Activated CD4-positive, alpha-beta T cell treated with anti-CD3 and anti-CD28 coated beads, Interleukin-2, amount 10 ng/mL, durations not matched to agents 24 days and 14 days (primary cell): ENCODE results near the gene NEO1. TPM values are rescaled to one million over a fixed set of nuclear protein-coding genes. Genes with fewer than 3 reads are reported as not detected.
A peak's percentile ranks its signal among the peaks of the same experiment; 100 is the strongest.

Experiments used
- DNase-seq: peaks from one replicate; pipeline ENCODE4 v3.0.0; 2022
- H3K27ac Mint-ChIP-seq: one replicate; pipeline ENCODE4 v1.8.0; 2022; ENCODE audit warnings: mild to moderate bottlenecking, mixed read lengths
- H3K27me3 Mint-ChIP-seq: one replicate; pipeline ENCODE4 v1.8.0; 2022; ENCODE audit warnings: mixed read lengths
- H3K36me3 Mint-ChIP-seq: one replicate; pipeline ENCODE4 v1.8.0; 2022; ENCODE audit warnings: low read depth, mild to moderate bottlenecking, mixed read lengths
- H3K4me1 Mint-ChIP-seq: one replicate; pipeline ENCODE4 v1.8.0; 2021; ENCODE audit warnings: mixed read lengths
- H3K4me3 Mint-ChIP-seq: one replicate; pipeline ENCODE4 v1.8.0; 2022; ENCODE audit warnings: mild to moderate bottlenecking, moderate library complexity, mixed read lengths
- H3K9me3 Mint-ChIP-seq: one replicate; pipeline ENCODE4 v1.8.0; 2021; ENCODE audit warnings: mixed read lengths
- intact Hi-C: fragments of 100-400 bp; cut with micrococcal nuclease; formaldehyde crosslinking; loops from one replicate; pipeline ENCODE4 v1.15.1; 2023
- total RNA-seq: library from RNA; stranded (reverse); gene quantifications from 2 replicates; pipeline ENCODE4 v1.2.3, GENCODE V29; 2022

NEO1 gene
- total RNA-seq, 1 donor from 2014 or later = 5.8 TPM

DNA sequence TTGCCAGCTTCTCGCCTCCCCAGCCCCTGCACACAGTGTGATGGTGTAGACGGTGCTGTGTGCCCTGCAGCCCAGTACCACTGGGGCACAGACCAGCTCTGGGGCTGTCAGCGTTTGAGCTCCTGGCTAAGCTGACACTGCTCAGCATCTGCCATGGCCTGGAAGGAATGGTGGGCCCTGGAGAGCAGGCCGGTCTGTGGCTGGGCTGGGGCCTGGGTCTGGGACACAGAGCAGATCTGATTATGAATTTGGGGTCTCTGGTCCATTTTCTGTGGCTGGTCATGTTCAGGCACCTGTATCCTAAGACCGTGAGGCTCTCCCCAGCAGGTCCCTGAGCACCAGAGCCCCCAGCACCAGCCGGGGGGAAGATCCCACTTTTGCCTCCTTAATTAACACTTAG is 281.8 kb downstream of the NEO1 start:
- Mint-ChIP-seq H3K27ac (no peak overlapping the region), H3K36me3 (no peaks in the 10 kb centered on the region), H3K4me1 (no peaks in the 10 kb centered on the region), H3K4me3 (no peak overlapping the region), H3K27me3 (no peaks in the 10 kb centered on the region), H3K9me3 (no peaks in the 10 kb centered on the region)
- DNase-seq = no peak
- intact Hi-C loops = no loop called here

DNA sequence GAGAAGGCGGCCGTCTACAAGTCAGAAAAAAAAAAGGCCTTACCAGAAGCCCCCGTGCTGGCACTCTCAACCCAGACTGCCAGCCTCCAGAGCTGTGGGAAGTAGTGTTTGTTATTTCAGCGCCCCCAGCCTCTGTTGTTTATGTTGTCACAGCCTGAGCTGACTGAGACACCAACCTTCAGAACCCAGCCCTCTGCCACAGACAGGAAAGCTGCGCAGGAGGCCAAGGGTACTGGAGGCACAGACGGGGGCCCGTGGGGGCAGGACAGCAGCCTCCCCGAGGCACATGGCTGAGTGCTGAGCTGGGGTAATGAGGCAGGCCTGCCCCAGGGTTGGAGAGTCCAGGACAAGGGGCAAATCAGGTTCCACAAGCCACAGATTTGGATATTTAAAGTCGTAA is 282.8 kb downstream of the NEO1 start:
- Mint-ChIP-seq H3K4me3 (no peak overlapping the region), H3K27ac (no peak overlapping the region), H3K9me3 (no peaks in the 10 kb centered on the region), H3K36me3 (no peaks in the 10 kb centered on the region), H3K27me3 (no peaks in the 10 kb centered on the region), H3K4me1 (no peaks in the 10 kb centered on the region)
- intact Hi-C loops = no loop called here
- DNase-seq = no peak

DNA sequence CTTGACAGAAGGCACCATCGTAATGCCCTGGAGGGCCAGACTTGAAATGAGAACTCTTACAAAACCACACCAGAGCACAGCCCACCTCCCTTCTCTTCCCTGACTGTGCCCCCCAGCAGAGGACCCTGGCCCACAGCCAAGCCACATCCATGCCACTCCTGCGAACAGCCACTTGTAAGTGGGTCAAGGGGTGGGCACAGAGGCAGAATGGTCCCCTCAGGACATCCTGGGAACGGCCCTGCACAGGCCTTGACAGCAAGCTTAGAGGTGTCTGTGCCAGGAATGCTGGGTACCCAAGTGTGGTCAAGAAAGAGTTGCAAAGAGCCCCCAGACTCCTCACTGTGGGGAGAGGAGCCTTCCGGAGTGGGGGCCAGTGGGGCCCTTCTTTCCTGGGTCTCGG is 283.2 kb downstream of the NEO1 start:
- Mint-ChIP-seq H3K4me1 (no peaks in the 10 kb centered on the region), H3K27ac (no peak overlapping the region), H3K9me3 (no peaks in the 10 kb centered on the region), H3K27me3 (no peaks in the 10 kb centered on the region), H3K4me3 (no peak overlapping the region), H3K36me3 (no peaks in the 10 kb centered on the region)
- intact Hi-C loops = no loop called here
- DNase-seq = no peak

- no peaks in the 10 kb centered on the region for H3K27me3 Mint-ChIP-seq
These were observed 284.5 kb downstream of the NEO1 start for GRCh38 chr15:73336756-73337155.

DNA sequence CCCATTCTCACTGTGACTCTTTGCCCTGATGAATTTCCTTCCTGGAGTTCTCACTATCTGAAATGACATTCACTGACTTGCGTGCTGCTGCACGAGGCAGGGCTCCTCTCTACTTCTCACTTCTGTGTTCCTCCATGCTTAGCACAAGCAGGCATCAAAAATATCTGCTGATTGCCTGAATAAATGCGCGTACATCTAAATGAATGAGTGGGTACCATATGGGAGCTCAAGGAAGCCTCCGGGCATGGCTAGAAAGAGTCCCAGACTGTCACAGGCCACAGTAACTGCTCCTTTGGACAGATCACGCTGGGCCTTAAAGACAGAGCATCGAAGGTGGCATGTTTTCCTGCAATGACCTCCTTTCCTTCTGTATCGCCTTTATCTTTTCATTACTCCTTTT is 284.9 kb downstream of the NEO1 start:
- Mint-ChIP-seq H3K27me3 (no peaks in the 10 kb centered on the region), H3K27ac (no peak overlapping the region), H3K9me3 (no peaks in the 10 kb centered on the region), H3K36me3 (no peaks in the 10 kb centered on the region), H3K4me1 (no peaks in the 10 kb centered on the region), H3K4me3 (no peak overlapping the region)
- no peak for DNase-seq
- intact Hi-C loops = no loop called here

More at GRCh38 chr15:73336756-73337155, 284.5 kb downstream of the NEO1 start:
- no peak overlapping the region for H3K4me3 Mint-ChIP-seq
- no peak overlapping the region for H3K27ac Mint-ChIP-seq
- H3K9me3 Mint-ChIP-seq = no peaks in the 10 kb centered on the region
- intact Hi-C loops = no loop called here
- no peak for DNase-seq
- H3K4me1 Mint-ChIP-seq = no peaks in the 10 kb centered on the region
- H3K36me3 Mint-ChIP-seq = no peaks in the 10 kb centered on the region

- Mint-ChIP-seq H3K4me3 (no peak overlapping the region), H3K36me3 (no peaks in the 10 kb centered on the region), H3K27me3 (no peaks in the 10 kb centered on the region), H3K4me1 (no peaks in the 10 kb centered on the region), H3K27ac (no peak overlapping the region), H3K9me3 (peaks cover 3% of the 10 kb centered on the region)
- intact Hi-C loops = no loop called here
- DNase-seq = no peak
These were observed 285.8 kb downstream of the NEO1 start for GRCh38 chr15:73338058-73338457.

DNA sequence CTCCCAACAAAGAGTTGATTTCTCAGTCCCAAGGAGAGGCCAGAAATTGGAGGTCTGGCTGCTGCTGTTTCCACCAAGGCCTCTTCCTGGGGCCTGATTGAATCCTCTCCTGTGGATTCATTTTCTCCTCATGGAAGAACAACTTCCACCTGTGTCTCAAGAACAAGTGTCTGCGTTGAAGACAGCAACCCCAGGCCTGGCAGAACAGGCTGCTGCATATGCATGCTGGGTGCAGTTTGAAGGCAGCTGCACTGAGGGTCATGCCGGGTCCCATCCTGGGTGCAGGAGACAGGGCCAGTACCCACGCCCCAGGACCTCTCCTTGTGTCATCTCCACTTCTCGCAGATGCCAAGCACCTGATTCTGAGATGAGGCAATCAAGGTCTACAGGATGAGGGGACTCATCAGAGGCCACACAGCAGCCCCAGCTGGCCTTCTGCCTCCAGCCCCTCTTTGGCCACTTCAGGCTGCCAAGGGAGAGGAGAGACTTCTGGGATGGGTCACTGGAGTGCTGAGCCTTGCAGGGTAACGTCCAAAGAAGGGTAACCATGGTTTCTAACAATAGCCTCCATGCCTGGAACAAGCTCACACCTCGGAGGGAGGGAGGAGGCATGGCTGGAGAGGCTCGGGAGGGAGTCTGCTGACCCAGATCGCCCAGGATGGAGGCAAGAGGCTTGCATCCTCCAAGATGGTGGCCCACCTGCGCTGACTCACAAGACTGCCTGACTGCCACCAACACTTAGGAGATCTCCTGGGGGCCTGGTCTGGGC is 286.5 kb downstream of the NEO1 start:
- H3K4me3 Mint-ChIP-seq = no peak overlapping the region
- no peak for DNase-seq
- intact Hi-C loops = no loop called here
- H3K27me3 Mint-ChIP-seq = no peaks in the 10 kb centered on the region
- no peak overlapping the region for H3K27ac Mint-ChIP-seq
- peaks cover 3% of the 10 kb centered on the region for H3K9me3 Mint-ChIP-seq
- no peaks in the 10 kb centered on the region for H3K36me3 Mint-ChIP-seq
- no peaks in the 10 kb centered on the region for H3K4me1 Mint-ChIP-seq

GRCh38 chr15:73340502-73341192 is 288.4 kb downstream of the NEO1 start:
- intact Hi-C loops = no loop called here
- Mint-ChIP-seq H3K4me3 (no peak overlapping the region), H3K27me3 (no peaks in the 10 kb centered on the region), H3K9me3 (peaks cover 3% of the 10 kb centered on the region), H3K36me3 (no peaks in the 10 kb centered on the region), H3K27ac (no peak overlapping the region), H3K4me1 (no peaks in the 10 kb centered on the region)
- DNase-seq = no peak

DNA sequence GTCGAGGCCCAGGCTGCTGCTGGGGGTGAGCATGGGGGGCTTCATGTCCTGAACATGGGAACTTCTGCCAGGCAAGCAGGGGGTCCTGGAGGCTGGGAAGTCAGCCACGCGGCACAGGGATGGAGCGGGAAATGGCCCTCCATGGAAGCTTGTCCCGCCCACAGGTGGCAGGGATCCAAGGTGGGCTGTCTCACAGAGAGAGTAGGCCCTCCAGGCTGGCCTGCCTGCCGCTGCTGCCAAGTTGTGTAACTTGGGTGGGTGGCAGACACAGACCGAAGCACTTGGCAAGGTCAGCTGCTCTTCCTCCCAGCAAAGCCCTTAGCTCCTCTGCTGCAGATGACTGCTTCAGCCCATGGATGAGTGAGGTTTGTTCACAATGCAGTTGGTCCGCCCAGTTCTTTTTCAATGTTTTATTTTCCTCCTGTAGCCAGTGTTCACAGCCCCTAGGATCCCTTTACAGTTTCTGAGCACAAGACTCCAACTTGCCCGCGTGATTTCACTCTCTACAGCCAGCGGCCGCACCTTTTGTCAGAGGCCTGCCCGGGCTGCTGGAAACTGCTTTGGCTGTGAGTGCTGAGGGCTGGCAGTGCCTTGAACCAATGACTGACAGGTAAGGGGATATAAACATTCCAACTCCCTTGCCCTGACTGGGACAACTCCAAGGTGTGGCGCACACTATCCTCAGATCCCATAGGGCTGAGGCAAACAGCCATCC is 289.8 kb downstream of the NEO1 start:
- Mint-ChIP-seq H3K9me3 (peaks cover 3% of the 10 kb centered on the region), H3K27me3 (no peaks in the 10 kb centered on the region), H3K27ac (no peak overlapping the region), H3K4me1 (no peaks in the 10 kb centered on the region), H3K36me3 (no peaks in the 10 kb centered on the region), H3K4me3 (no peak overlapping the region)
- no peak for DNase-seq
- intact Hi-C loops = no loop called here

DNA sequence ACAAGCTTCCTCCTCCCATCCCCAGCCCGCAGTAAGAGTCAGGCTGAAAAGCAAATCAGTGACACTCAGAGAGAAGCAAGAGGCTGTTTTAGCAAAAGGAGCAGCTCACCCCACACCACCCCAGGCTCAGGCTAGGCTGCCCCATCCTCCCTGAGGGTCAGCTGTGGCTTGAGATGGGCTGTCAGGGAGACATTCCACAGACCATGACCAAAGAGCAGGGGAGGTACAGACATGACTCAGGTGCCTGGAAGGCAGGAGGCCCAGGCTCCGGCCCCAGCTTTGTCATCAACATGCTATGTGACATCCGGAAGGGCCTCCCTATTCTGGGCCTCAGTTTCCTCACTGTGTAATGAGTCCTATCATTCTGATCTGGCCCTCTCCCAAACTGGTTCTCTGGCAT is 291.8 kb downstream of the NEO1 start:
- Mint-ChIP-seq H3K9me3 (peaks cover 3% of the 10 kb centered on the region), H3K4me3 (no peak overlapping the region), H3K27ac (no peak overlapping the region), H3K4me1 (no peaks in the 10 kb centered on the region), H3K36me3 (no peaks in the 10 kb centered on the region), H3K27me3 (no peaks in the 10 kb centered on the region)
- no peak for DNase-seq
- intact Hi-C loops = no loop called here

DNA sequence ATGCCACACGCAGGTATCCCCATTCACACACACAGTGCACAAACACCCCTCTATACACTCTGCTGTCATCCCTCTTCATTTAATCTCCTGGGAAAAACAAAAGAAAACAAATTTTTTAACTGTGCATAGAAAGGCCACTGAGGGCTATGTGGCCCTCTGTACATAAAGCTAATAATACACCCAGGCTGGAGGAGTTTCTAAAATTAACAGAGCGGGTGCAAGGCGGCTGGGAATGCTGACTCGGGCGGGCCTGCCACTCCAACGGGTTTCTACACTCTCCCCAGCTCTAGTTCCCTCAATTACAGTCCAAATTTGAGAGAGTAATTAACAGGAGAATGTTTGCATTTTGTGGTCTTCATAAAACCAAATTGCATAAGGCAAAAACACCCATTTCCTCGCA is 293.4 kb downstream of the NEO1 start:
- no peak overlapping the region for H3K4me3 Mint-ChIP-seq
- no peaks in the 10 kb centered on the region for H3K4me1 Mint-ChIP-seq
- DNase-seq = no peak
- H3K36me3 Mint-ChIP-seq = no peaks in the 10 kb centered on the region
- H3K9me3 Mint-ChIP-seq = peaks cover 3% of the 10 kb centered on the region
- no peak overlapping the region for H3K27ac Mint-ChIP-seq
- intact Hi-C loops = no loop called here
- H3K27me3 Mint-ChIP-seq = no peaks in the 10 kb centered on the region

DNA sequence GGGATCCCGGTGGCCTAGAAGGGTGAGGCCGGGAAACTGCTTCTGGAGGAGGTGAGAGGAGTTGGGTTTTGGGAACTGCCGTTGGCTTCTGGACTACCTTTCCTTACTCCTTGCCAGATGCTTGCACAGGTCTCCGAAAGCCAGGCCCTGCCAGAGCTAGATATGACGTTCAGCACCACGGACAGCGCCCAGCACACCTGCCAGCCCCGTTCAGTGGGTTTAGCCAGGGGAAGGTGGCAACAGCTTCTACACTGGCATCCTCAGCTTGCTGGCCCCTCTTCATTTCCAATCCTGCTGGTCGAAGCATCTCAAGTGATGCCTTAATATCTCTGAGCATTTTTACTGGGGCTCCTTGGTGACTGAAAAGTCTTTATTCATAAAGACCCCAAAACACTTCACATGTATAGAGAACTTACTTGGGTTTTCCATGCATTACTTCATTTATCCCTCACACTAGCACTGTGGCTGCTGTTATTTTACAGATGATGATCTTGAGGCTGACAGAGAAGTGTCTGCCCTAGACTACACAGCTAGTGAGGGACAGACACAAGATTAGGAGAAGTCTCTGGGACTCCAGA is 294.6 kb downstream of the NEO1 start:
- Mint-ChIP-seq H3K36me3 (no peaks in the 10 kb centered on the region), H3K4me3 (no peak overlapping the region), H3K9me3 (peaks cover 3% of the 10 kb centered on the region), H3K4me1 (no peaks in the 10 kb centered on the region), H3K27me3 (no peaks in the 10 kb centered on the region), H3K27ac (no peak overlapping the region)
- intact Hi-C loops = no loop called here
- DNase-seq = peak; percentile 90

- no peaks in the 10 kb centered on the region for H3K27me3 Mint-ChIP-seq
These were observed 296.9 kb downstream of the NEO1 start for GRCh38 chr15:73349191-73349590.

GRCh38 chr15:73352082-73352481 is 299.8 kb downstream of the NEO1 start:
- Mint-ChIP-seq H3K9me3 (no peaks in the 10 kb centered on the region), H3K4me3 (no peak overlapping the region), H3K4me1 (no peaks in the 10 kb centered on the region), H3K36me3 (no peaks in the 10 kb centered on the region), H3K27me3 (no peaks in the 10 kb centered on the region), H3K27ac (no peak overlapping the region)
- DNase-seq = no peak
- intact Hi-C loops = no loop called here

More at GRCh38 chr15:73349191-73349590, 296.9 kb downstream of the NEO1 start:
- H3K4me1 Mint-ChIP-seq = no peaks in the 10 kb centered on the region
- intact Hi-C loops = no loop called here
- H3K27ac Mint-ChIP-seq = no peak overlapping the region
- no peaks in the 10 kb centered on the region for H3K36me3 Mint-ChIP-seq
- no peaks in the 10 kb centered on the region for H3K9me3 Mint-ChIP-seq
- no peak overlapping the region for H3K4me3 Mint-ChIP-seq
- no peak for DNase-seq
